VCaP (cell line): Measurements from ENCODE around the gene PRPSAP2.
"Not testable (repeated sequence)": the region's sequence is repeated elsewhere in the genome, so short reads cannot be mapped to it uniquely, and the experiment has no call there.

Experiments used
- H3K27ac ChIP-seq: fragments of 450-650 bp; 2 replicates; pipeline ENCODE4 v1.5.1; 2017
- TF ChIP-seq, protein P1 (sequence below): fragments of 450-650 bp; conservative IDR thresholded peaks from 2 replicates; pipeline ENCODE4 v1.5.1; 2017; ENCODE audit warnings: mild to moderate bottlenecking, moderate library complexity

PRPSAP2 gene

DNA sequence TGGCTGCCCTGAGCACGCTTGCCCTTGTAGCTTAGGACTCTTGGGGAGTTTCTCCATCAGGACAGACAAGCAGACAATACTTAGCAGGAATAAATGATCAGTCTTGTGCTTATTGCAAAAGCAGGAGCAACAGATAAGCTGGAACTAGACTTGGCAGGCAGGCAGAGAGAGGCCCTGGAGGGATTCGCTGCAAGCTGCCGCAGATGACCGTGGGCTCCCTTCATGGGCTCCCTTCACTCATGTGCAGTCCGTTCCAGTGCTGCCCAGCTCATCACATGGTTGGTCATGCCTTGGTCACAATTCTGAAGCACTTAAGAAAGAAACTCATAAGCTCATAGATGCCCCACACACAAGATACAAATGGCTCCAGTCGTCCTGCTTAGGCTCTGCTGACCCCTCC lies 91.6 kb downstream of the PRPSAP2 start:
- TF ChIP-seq, protein P1, sequence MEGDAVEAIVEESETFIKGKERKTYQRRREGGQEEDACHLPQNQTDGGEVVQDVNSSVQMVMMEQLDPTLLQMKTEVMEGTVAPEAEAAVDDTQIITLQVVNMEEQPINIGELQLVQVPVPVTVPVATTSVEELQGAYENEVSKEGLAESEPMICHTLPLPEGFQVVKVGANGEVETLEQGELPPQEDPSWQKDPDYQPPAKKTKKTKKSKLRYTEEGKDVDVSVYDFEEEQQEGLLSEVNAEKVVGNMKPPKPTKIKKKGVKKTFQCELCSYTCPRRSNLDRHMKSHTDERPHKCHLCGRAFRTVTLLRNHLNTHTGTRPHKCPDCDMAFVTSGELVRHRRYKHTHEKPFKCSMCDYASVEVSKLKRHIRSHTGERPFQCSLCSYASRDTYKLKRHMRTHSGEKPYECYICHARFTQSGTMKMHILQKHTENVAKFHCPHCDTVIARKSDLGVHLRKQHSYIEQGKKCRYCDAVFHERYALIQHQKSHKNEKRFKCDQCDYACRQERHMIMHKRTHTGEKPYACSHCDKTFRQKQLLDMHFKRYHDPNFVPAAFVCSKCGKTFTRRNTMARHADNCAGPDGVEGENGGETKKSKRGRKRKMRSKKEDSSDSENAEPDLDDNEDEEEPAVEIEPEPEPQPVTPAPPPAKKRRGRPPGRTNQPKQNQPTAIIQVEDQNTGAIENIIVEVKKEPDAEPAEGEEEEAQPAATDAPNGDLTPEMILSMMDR: no peak
- H3K27ac ChIP-seq: no peak overlapping the region

DNA sequence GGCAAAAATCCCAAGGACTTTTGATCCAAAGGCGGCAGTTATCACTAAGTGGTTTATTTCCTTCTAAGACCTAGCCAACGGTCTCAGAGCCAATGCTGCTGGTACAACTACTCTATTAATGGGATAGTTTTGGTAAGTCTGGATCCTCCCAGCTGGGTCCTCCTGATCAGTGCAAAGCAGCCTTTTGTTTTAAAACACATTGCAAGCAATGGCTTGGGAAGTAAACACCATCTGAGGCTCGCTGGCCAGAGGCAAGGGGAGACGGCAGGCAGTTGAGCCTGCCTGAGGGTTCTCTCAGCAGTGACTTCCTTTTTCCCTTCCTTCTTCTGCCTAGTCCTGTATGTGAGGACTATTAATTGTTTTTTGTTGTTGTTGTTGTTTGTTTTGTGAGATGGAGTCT lies 92.4 kb downstream of the PRPSAP2 start:
- H3K27ac ChIP-seq: no peak overlapping the region
- TF ChIP-seq, protein P1: no peak

DNA sequence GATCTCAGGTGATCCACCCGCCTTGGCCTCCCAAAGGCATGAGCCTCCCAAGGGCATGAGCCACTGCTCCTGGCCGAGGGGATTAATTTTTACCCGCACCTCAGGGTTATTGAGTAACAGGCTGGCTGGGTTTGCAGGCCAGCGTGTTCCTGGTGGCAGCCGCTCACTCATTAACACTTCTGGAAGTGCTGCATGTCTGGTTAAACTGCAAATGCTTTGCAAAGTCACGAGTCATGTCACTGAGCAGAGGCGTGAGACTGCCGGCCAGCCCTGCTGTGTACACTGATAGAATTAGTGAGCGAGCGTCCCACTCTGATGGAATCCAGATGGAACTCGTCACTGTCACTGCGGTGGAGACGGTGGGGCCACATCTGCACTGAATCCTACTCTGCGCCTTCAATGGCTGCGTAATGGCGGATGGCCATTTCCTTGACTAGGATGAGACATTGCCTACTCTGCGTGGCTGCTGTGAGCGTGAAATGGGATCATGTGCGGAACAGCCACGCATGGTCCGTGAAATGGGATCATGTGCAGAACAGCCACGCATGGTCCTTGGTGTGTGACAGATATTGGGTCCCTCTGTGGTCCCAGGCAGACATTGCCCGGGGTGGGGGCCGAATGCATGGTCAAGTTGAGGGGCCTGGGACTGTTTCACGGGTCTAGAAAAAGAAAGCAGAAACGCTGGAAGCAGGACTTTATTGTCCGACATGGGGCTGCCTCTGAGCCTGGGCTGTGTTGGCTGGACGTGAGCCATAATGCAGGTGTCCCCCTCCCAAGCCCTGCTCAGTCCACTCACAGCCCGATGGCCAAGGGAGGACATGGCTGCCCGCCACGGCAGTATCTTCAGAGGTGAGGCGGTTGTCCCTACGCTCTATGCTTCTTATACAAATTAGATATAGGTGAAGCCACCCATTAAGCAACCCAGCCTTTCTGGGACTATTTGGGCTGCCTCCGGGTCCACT lies 93.3 kb downstream of the PRPSAP2 start:
- H3K27ac ChIP-seq: no peak overlapping the region
- TF ChIP-seq, protein P1: no peak

DNA sequence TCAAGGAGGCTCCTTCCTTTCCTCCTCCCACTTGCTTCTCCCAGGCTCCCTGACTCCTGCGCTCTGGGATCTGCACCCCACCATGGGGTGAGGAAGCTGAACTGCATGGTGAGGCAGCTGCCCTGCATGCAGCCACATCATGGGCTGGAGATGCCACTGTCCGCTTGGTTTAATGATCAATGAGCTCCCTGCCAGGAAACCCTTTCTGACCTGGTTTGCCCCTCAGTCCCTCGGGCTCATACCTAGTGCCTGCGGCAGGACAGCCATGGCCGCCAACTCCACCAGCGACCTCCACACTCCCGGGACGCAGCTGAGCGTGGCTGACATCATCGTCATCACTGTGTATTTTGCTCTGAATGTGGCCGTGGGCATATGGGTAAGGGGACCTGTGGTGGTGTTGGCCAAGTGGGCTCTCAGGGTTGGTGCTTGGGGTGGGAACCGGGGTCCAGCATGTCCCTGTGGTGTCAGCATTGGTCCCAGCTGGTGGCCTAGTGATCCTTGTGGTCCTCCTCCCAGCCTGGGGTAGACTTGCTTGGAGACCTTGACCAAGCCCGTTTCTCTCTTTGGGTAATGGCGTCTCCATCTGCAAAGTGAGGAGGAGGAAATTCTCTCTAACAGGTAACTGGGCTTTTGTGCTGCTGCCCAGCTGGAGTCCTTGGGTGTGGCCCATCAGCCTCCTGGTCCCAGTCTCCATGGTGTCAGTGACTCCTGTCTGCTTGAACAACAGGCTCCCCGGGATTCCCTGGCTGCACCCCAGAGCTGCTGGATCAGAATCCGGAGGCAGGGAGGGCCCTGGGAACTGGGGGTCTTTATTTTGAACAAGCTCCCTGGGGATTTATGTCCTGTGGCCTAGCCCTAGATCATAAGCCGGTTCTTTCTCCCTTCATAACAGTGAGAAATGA lies 94.3 kb downstream of the PRPSAP2 start, which contains the start of gene SLC5A10:
TSS of gene SLC5A10 (plus strand) at position 225 of the 902 bp plus-strand sequence. CDS start at position 266, 41 bp downstream.
- H3K27ac ChIP-seq: no peak within 1 kb of the TSS
- TF ChIP-seq, protein P1: peak; percentile 19; the same call in 1 of the 2 replicates

DNA sequence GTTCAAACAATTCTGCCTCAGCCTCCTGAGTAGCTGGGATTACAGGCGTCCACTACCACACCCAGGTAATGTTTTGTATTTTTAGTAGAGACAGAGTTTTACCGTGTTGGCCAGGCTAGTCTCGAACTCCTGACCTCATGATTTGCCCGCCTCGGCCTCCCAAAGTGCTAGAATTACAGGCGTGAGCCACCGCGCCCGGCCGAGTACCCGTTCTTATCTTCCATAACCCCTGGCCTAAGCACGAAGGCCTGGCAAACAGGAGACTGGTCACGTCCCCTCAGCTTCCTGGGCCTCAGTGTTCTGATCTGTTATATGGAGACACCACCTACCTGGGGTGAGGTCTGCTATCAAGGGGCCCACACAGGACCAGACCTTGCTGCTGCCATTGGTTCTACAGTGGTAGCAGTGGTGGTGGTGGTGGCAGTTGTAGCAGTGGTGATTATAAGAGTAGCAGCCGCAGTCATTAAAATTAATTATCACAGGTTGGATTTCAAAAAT lies 95.3 kb downstream of the PRPSAP2 start:
- TF ChIP-seq, protein P1: no peak
- H3K27ac ChIP-seq: no peak overlapping the region

DNA sequence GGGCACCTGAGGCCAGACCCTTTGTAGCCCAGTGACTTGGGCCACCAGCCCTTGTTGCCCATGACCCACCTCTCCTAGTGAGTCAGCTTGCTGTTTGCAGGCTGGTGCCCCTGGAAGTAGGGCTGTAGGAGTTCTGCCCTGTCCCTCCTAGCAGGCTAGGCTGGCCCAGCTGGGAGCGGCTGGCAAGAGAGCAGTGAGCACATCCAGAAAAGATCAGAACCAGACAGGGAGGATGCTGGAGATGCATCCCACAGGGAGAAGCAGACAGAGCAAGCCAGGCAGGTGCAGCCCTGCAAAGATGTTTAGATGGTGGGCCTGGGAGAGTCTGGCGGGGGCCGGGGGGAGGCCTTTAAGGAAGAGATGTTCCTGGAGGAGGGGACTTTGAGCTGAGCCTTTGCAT lies 96.4 kb downstream of the PRPSAP2 start:
- no peak overlapping the region for H3K27ac ChIP-seq
- TF ChIP-seq, protein P1: no peak

DNA sequence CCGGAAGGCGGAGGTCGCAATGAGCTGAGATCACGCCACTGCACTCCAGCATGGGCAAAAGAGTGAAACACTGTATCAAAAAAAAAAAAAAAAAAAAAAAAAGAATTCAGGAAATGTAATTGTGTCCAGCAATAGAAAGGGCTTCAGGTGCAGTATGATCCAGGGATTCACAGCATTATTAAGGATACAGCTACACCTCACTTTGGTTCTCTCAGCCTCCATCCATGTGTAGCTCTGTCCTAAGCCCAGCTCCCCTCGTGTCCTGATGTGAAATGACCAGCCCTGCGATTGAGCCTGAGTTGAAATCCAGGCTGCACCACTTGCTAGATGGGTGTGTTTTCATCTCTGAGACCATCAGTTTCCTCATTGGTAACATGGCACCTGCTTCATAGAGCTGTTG lies 97.1 kb downstream of the PRPSAP2 start:
- TF ChIP-seq, protein P1: no peak
- no peak overlapping the region for H3K27ac ChIP-seq

DNA sequence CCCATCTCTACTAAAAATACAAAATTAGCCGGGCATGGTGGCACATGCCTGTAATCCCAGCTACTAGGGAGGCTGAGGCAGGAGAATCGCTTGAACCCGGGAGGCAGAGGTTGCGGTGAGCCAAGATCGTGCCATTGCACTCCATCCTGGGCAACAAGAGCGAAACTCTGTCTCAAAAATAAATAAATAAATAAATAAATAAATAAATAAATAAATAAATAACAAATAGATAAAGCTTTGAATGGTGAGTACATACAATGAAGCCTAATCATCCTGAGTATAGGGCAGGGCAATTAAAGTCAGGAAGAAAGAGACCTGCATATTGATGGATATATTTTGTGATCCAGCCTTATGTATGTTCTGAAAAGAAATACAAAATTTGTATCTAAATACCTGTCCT lies 98.1 kb downstream of the PRPSAP2 start:
- not testable (repeated sequence) for H3K27ac ChIP-seq
